MCF 10A (cell line): ENCODE data around the gene AHNAK2. TPM values are rescaled to one million over a fixed set of nuclear protein-coding genes. Genes with fewer than 3 reads are reported as not detected.

ENCODE experiments used
- BruUV-seq: library from RNA; stranded (reverse); fragments of 400-500 nt; replicated peaks from 2 replicates; lab custom pipeline; 2021; lab: Mats Ljungman, UMichigan
- CTCF ChIA-PET: fragments of 300-600 bp; sonication (Branson Sonifier 250); formaldehyde crosslinking; extraction: SDS; loops from one replicate; lab custom pipeline; 2021; ENCODE audit warnings: antibody characterized with exemption, inconsistent platforms; lab: Yijun Ruan, JAX
- POLR2A ChIA-PET: fragments of 300-600, 350-650 bp; sonication (Branson Sonifier 250); formaldehyde crosslinking; extraction: SDS; loops from one replicate; lab custom pipeline; 2020; ENCODE audit warnings: antibody characterized with exemption, inconsistent platforms; lab: Yijun Ruan, JAX
- DNase-seq: peaks from one replicate; pipeline ENCODE4 v3.0.0-alpha.2; 2018; ENCODE audit not compliant: unreplicated experiment
- H3K27ac Mint-ChIP-seq: one replicate; pipeline ENCODE4 v1.8.0; 2022; ENCODE audit warnings: mild to moderate bottlenecking, low read depth, mixed read lengths; ENCODE audit not compliant: unreplicated experiment
- H3K27me3 Mint-ChIP-seq: one replicate; pipeline ENCODE4 v1.8.0; 2022; ENCODE audit warnings: mixed read lengths; ENCODE audit not compliant: insufficient read depth, unreplicated experiment
- H3K36me3 Mint-ChIP-seq: one replicate; pipeline ENCODE4 v1.8.0; 2022; ENCODE audit warnings: mild to moderate bottlenecking, moderate library complexity, mixed read lengths; ENCODE audit not compliant: insufficient read depth, unreplicated experiment
- H3K4me1 Mint-ChIP-seq: one replicate; pipeline ENCODE4 v1.8.0; 2022; ENCODE audit warnings: mixed read lengths; ENCODE audit not compliant: insufficient read depth, unreplicated experiment
- H3K4me3 Mint-ChIP-seq: one replicate; pipeline ENCODE4 v1.8.0; 2022; ENCODE audit warnings: mild to moderate bottlenecking, moderate library complexity, mixed read lengths; ENCODE audit not compliant: unreplicated experiment
- H3K9me3 Mint-ChIP-seq: one replicate; pipeline ENCODE4 v1.8.0; 2022; ENCODE audit warnings: mixed read lengths; ENCODE audit not compliant: unreplicated experiment
- intact Hi-C: fragments of 100-400 bp; cut with micrococcal nuclease; formaldehyde crosslinking; loops from 2 replicates; pipeline ENCODE4 v1.14.1; 2022
- total RNA-seq: library from RNA; stranded (reverse); gene quantifications from 2 replicates; pipeline ENCODE4 v1.2.3, GENCODE V29; 2022
- TF ChIP-seq, protein P1 (sequence below): fragments of 200-600 bp; IDR thresholded peaks from one replicate; pipeline ENCODE4 v1.8.0; 2022; ENCODE audit warnings: antibody characterized with exemption, mild to moderate bottlenecking; ENCODE audit not compliant: unreplicated experiment

AHNAK2 gene
- total RNA-seq, 1 experiment from 2014 or later, result 218 TPM

DNA sequence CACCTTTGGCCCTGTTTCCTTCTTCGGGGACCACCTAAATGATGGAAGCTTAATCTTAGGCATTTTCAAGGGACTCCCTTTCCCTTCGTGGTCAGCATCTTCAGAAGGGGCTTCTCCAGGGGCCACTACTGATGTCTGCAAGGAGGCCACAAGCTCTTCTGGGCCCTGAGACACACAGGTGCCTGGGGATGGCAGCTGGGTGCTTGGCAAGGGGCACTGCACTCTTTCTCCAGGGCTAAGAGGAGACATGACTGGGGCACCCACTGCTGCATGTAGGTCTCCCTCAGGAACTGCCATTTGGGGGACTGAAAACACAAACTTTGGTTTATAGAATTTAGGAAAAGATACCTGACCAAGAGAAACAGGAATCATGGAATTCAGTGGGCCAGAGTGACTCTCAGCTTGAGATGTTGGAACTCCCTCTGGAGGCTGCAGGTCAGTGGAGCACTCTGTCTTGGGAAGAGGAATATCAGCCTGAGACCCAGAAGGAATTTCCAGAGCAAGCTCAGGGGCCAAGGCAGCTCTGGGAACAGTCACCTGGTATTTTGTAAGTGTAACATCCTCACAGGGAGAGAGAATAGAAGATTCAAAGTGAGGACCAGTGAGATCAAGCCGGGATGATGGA lies 37.5 kb downstream of the AHNAK2 start:
- peaks cover 93% of the 10 kb centered on the region for H3K36me3 Mint-ChIP-seq
- intact Hi-C loops, result no loop called here
- CTCF ChIA-PET, result interaction anchor here (1.4 kb wide), 1 partner anchor 104 kb away, joined by 6 read pairs; no protein-coding TSS in a partner anchor

DNA sequence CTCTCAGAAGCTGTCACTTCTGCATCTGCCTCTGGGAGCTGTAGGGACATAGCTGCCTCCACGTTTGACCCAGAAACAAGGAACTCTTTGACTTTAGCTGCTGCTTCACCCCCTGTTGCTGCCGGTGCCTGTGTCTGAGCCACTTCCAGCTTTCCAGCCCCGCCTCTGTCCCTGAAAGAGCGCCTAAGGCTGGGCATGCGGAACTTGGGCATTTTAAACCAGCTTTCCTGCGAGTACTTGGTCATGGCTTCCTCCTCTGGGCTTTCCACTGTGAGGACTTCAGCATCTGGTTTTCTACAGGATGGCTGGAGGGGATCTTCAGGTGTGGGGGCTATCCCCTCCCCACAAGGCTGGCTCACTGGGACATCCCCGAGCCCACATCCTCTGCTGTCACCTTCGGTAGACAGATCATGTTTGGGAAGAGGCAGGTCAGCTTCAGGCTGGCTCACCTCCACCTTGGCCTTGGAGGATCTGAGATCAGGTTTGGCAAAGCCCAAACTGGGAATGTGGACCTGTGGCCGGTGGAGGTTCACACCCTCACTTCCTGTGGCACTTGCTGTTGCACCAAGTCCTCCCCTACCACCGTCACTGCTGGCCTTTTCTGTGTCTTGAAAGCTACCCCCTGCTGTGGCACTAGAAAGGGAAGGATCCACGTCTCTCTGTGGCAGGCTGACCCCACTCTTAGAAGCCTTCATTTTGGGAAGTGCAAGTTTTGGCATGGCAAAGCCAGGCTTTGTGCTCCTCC lies 38.3 kb downstream of the AHNAK2 start:
- POLR2A ChIA-PET, result interaction anchor here (1.1 to 7.3 kb wide), 2 partner anchors 15 to 30 kb away, joined by 3 to 70 read pairs; no protein-coding TSS in a partner anchor
- no peaks in the 10 kb centered on the region for H3K27me3 Mint-ChIP-seq
- intact Hi-C loops, result no loop called here
- peaks cover 91% of the 10 kb centered on the region for H3K36me3 Mint-ChIP-seq
- H3K4me1 Mint-ChIP-seq, result peaks cover 4% of the 10 kb centered on the region
- CTCF ChIA-PET, result interaction anchor here (1.4 kb wide), 1 partner anchor 105 kb away, joined by 6 read pairs; no protein-coding TSS in a partner anchor
- no peak overlapping the region for H3K4me3 Mint-ChIP-seq
- TF ChIP-seq, protein P1, sequence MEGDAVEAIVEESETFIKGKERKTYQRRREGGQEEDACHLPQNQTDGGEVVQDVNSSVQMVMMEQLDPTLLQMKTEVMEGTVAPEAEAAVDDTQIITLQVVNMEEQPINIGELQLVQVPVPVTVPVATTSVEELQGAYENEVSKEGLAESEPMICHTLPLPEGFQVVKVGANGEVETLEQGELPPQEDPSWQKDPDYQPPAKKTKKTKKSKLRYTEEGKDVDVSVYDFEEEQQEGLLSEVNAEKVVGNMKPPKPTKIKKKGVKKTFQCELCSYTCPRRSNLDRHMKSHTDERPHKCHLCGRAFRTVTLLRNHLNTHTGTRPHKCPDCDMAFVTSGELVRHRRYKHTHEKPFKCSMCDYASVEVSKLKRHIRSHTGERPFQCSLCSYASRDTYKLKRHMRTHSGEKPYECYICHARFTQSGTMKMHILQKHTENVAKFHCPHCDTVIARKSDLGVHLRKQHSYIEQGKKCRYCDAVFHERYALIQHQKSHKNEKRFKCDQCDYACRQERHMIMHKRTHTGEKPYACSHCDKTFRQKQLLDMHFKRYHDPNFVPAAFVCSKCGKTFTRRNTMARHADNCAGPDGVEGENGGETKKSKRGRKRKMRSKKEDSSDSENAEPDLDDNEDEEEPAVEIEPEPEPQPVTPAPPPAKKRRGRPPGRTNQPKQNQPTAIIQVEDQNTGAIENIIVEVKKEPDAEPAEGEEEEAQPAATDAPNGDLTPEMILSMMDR, result no peak
- no peak for DNase-seq
- H3K9me3 Mint-ChIP-seq, result no peaks in the 10 kb centered on the region
- H3K27ac Mint-ChIP-seq, result no peak overlapping the region
- BruUV-seq, result no TSS peak

More for the DNA sequence above, 37.5 kb downstream of the AHNAK2 start:
- Mint-ChIP-seq H3K9me3 (no peaks in the 10 kb centered on the region), H3K27me3 (no peaks in the 10 kb centered on the region), H3K4me3 (no peak overlapping the region), H3K27ac (no peak overlapping the region), H3K4me1 (no peaks in the 10 kb centered on the region)
- DNase-seq, result no peak
- no TSS peak for BruUV-seq
- POLR2A ChIA-PET, result interaction anchor here (0.6 to 1.1 kb wide), 2 partner anchors 14 to 39 kb away, joined by 3 read pairs; no protein-coding TSS in a partner anchor
- TF ChIP-seq, protein P1, result no peak

DNA sequence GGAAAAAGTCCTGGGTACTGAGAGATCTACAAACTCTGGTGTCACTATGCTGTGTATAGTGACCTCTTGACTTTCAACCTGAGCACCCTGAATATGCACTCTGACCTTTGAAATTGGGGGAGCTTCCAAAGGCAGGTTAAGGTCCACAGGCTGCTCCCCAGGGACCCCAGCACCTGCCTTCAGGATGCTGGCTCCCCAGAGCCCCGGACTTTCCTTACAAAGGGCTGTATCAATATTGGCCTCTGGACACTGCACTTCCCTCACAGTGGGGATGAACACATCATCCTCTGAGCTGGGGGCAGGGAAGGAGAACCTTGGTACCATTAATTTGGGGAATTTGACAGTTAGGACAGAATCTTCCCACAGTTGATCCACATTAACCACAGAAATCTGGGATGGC lies 39.2 kb downstream of the AHNAK2 start:
- H3K4me3 Mint-ChIP-seq, result no peak overlapping the region
- H3K27me3 Mint-ChIP-seq, result no peaks in the 10 kb centered on the region
- no peak overlapping the region for H3K27ac Mint-ChIP-seq
- intact Hi-C loops, result no loop called here
- no peaks in the 10 kb centered on the region for H3K9me3 Mint-ChIP-seq
- H3K4me1 Mint-ChIP-seq, result peaks cover 10% of the 10 kb centered on the region
- H3K36me3 Mint-ChIP-seq, result peaks cover 83% of the 10 kb centered on the region
- DNase-seq, result no peak
- no TSS peak for BruUV-seq
- ChIA-PET CTCF (no interaction called here), POLR2A (interaction anchor here (7.3 kb wide), 1 partner anchor 31 kb away, joined by 70 read pairs; no protein-coding TSS in a partner anchor)
- TF ChIP-seq, protein P1, result no peak

DNA sequence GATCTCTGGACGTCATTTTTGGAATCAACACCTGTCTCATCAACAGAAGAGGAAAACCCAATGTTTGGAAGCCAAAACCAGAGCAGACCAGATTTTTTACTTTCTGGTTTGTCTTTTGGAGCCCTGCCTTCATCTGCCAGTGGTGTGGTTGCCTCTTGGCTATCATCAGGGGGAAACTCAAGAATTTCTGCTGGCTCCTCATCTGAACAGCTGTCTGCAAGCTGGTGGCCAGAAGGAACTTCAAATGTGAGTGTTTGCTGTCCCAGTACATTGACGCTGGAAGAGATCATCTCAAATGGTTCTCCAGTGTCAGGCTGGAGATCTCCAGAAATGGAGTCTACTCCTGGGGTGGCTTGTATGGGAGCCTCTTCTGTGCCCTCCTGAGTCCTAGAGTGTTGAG lies 39.7 kb downstream of the AHNAK2 start:
- ChIA-PET POLR2A (interaction anchor here (7.3 kb wide), 1 partner anchor 32 kb away, joined by 70 read pairs; no protein-coding TSS in a partner anchor), CTCF (no interaction called here)
- TF ChIP-seq, protein P1, result no peak
- intact Hi-C loops, result no loop called here
- Mint-ChIP-seq H3K27me3 (no peaks in the 10 kb centered on the region), H3K9me3 (no peaks in the 10 kb centered on the region), H3K4me1 (peaks cover 10% of the 10 kb centered on the region), H3K36me3 (peaks cover 77% of the 10 kb centered on the region), H3K4me3 (no peak overlapping the region), H3K27ac (no peak overlapping the region)
- DNase-seq, result no peak
- BruUV-seq, result no TSS peak
